Small intestine (tissue), 7 donors: Measurements from ENCODE around the gene ATP8A2. TPM values are rescaled to one million over a fixed set of nuclear protein-coding genes. Genes with fewer than 3 reads are reported as not detected.

Experiments used
- DNase-seq, 2 donors: peaks; one replicate each; pipeline versions ENCODE4 v3.0.0 to v3.0.0-alpha.2; 2013
- FAIRE-seq: peaks from 2 replicates; lab custom pipeline; 2012; peaks lifted over from hg19 to GRCh38; lab: Jason Lieb, UNC
- H3K27ac ChIP-seq, 3 donors: one replicate each; pipeline ENCODE4 v1.5.1; 2013; ENCODE audit warnings: low read length in 2 of 3, mild to moderate bottlenecking in 2 of 3, control low read depth in 1 of 3, inconsistent platforms in 1 of 3, low read depth in 1 of 3, moderate library complexity in 1 of 3
- H3K27me3 ChIP-seq, 3 donors: one replicate each; pipeline ENCODE4 v1.6.1; 2013; ENCODE audit warnings: low read length in 3 of 3, inconsistent platforms in 1 of 3; ENCODE audit not compliant: control insufficient read depth in 3 of 3, insufficient read depth in 3 of 3
- H3K36me3 ChIP-seq, 3 donors: one replicate each; pipeline ENCODE4 v1.6.1; 2013; ENCODE audit warnings: low read length in 3 of 3, inconsistent platforms in 1 of 3, low read depth in 1 of 3, mild to moderate bottlenecking in 1 of 3, moderate library complexity in 1 of 3; ENCODE audit not compliant: control insufficient read depth in 3 of 3, insufficient read depth in 2 of 3
- H3K4me1 ChIP-seq, 3 donors: one replicate each; pipeline ENCODE4 v1.6.1; 2013; ENCODE audit warnings: low read length in 2 of 3, inconsistent platforms in 1 of 3, low read depth in 1 of 3, mild to moderate bottlenecking in 1 of 3, moderate library complexity in 1 of 3; ENCODE audit not compliant: control insufficient read depth in 3 of 3, insufficient read depth in 2 of 3
- H3K4me3 ChIP-seq, 3 donors: one replicate each; pipeline ENCODE4 v1.5.1; 2013; ENCODE audit warnings: low read length in 3 of 3, control low read depth in 1 of 3, inconsistent platforms in 1 of 3, low read depth in 1 of 3, mild to moderate bottlenecking in 1 of 3, moderate library complexity in 1 of 3
- H3K9me3 ChIP-seq, 2 donors: one replicate each; pipeline ENCODE4 v1.6.1; 2013; ENCODE audit warnings: low read depth in 1 of 2, low read length in 1 of 2; ENCODE audit not compliant: control insufficient read depth in 2 of 2, insufficient read depth in 1 of 2
- WGBS, 3 donors: extraction: QIAGEN DNeasy Blood & Tissue Kit; methylation state at CpG; one replicate each; pipeline ENCODE4 v1.1.7; 2013; 5-methylcytosine and 5-hydroxymethylcytosine counted together
- polyA plus RNA-seq, 4 donors: library from polyadenylated mRNA; stranded (reverse) in 3 of 4; unstranded in 1 of 4; fragments of 200-250 nt in 3 of 4; fragments of 120-200 nt in 1 of 4; gene quantifications; one replicate each; pipeline versions ENCODE4 v1.2.1 to v1.2.3, GENCODE V29; 2013
- donor health status: healthy with polysubstance abuse.
- donor health status: control.
- donor health status: control.
- donor health status: Bipolar disorder and iron deficiency.
- donor health status: healthy.

Gene ATP8A2
- polyA plus RNA-seq, 4 donors = 0.72 to 0.79 TPM; not detected in 2

DNA sequence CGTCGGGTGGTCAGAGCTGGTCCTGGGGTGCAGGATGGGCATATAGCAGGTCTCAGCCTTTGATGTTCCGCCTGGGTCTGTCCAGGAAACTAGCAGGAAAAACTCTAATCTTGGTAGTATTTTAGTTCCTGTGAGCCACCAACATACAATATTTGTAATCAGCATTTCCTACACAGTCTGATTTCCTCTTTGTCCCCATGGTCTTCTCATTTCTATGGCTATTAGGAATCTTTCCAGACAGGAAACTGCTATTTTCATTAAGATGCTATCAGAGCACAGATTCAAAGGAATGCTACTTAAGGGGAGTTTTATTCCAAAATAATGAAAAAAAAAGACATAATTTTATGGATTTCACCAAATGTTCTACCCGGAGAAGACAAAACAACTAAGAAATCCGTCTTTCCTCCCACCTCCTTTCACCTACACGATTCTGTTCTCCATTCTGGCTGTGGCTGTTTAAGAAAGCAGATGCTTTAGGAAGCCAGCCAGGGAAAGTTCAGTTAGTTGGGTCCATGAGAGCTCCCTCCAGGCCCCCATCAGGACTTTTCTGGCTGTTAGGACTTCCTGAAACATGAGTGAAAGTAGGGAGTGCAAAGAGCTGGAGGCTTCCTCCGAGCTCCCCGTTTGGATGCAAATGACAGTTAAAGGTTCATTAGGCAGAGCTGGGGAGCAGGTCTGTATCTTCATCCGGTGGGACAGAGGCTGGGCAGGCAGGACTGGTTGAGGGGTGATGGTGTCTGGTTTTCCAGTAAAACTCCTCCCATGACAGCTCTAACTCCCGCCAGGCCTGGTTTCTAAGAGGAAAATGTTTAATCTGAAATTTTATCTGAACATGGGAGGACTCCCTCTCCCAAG lies 643.7 kb downstream of the ATP8A2 start:
- DNase-seq (no peak), FAIRE-seq (no peak)
- H3K4me1 ChIP-seq = no peaks in the 10 kb centered on the region
- H3K36me3 ChIP-seq = peaks cover 0 to 2% (median 0%) of the 10 kb centered on the region in 3 donors
- H3K27ac ChIP-seq = no peak overlapping the region
- H3K4me3 ChIP-seq = no peak overlapping the region
- 71 to 83% (median 81%) methylated on average over 10 of the region's 10 CpGs for WGBS, 3 donors
- peaks cover 0 to 5% (median 0%) of the 10 kb centered on the region in 3 donors for H3K27me3 ChIP-seq
- H3K9me3 ChIP-seq = no peaks in the 10 kb centered on the region

GRCh38 chr13:26016189-26016588 lies 644.4 kb downstream of the ATP8A2 start:
- Histone ChIP-seq H3K9me3 (no peaks in the 10 kb centered on the region), H3K36me3 (peaks cover 0 to 2% (median 0%) of the 10 kb centered on the region in 3 donors), H3K4me3 (no peak overlapping the region), H3K4me1 (no peaks in the 10 kb centered on the region), H3K27ac (no peak overlapping the region), H3K27me3 (peaks cover 0 to 5% (median 0%) of the 10 kb centered on the region in 3 donors)
- 77 to 90% (median 77%) methylated on average over 6 of the region's 6 CpGs for WGBS, 3 donors
- DNase-seq = no peak
- FAIRE-seq = no peak

DNA sequence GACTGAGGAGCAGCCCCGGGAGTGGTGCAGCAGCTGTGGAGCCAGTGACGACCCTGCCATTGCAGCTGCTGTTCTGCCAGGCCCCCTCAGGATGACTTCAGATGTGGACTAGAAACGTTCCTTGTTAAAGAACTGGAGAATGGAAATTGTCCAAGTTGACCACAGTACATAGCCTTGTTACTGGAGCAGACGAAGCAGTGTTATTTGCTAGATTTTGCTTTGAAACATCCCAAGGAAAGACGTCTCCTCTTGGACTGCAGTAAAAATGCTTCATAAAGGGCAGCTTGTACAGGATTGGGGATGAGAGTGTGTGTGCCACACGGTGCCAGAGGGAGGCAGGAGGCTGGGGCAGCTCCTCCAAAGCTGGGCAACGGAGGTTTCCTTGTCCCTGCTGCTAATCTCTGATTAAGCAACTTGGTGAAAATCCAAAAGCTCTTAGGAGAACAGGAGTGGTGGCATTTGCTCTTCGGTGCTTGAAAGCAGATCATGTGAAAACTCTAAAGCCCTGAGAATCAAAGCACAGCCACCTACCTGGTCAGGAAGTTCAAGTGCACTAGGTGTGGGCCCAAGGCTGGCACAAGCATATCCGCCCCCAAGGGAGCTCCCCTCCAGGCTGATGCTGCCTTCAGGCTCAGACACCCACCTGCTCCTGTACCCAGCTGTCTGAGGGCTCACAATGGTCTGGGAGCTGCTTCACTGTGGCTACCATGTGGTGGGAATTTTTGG lies 645.6 kb downstream of the ATP8A2 start:
- Histone ChIP-seq H3K4me1 (no peaks in the 10 kb centered on the region), H3K27me3 (peaks cover 0 to under 1% (median 0%) of the 10 kb centered on the region in 3 donors), H3K27ac (no peak overlapping the region), H3K9me3 (no peaks in the 10 kb centered on the region), H3K4me3 (no peak overlapping the region), H3K36me3 (peaks cover 0 to 2% (median 0%) of the 10 kb centered on the region in 3 donors)
- DNase-seq (no peak), FAIRE-seq (no peak)
- WGBS, 3 donors = 56 to 61% (median 60%) methylated on average over 9 of the region's 9 CpGs

DNA sequence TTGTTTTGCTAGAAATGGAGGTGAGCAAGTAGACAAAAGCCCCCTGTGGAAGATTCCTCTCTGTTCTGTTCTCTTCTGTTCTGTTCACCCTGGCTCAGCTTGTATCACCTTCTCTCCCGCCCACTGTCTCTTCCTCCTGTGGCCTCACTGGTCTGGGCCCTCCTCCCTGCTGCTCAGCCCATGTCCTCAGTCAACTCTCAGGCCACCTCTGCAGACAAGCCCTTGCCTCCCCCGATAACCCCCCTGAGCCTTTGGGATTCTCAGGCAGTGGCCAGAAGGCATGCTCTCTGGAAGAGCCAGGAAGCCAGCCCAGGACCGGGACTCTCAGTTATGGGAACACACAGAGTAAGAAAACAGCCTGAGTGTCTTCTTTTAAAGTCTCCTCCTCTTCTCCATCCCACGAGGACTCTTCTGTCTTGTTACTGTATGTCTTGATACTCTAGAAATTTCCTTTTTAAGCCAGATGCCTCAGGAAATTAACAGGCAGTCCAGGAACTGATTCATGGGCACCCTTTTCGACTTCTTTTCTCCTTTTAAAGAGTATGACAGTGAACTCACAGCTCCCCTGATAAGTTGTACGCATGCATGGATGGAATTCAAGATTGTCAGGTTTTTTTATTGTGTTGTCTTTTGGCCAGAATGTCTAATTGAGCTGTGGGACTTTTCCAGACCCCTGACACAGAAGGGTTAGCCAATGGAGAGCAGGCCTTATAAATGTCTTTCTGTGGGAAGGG lies 646.3 kb downstream of the ATP8A2 start:
- Histone ChIP-seq H3K4me1 (peaks cover 0 to 4% (median 0%) of the 10 kb centered on the region in 3 donors), H3K9me3 (no peaks in the 10 kb centered on the region), H3K36me3 (peaks cover 0 to 2% (median 0%) of the 10 kb centered on the region in 3 donors), H3K4me3 (no peak overlapping the region), H3K27me3 (no peaks in the 10 kb centered on the region), H3K27ac (no peak overlapping the region)
- 63 to 67% (median 65%) methylated on average over 6 of the region's 6 CpGs for WGBS, 3 donors
- FAIRE-seq = no peak
- DNase-seq = no peak

GRCh38 chr13:26019251-26019650 lies 647.5 kb downstream of the ATP8A2 start:
- H3K36me3 ChIP-seq = no peaks in the 10 kb centered on the region
- H3K4me3 ChIP-seq = no peak overlapping the region
- H3K27ac ChIP-seq = no peak overlapping the region
- no peak for DNase-seq
- H3K9me3 ChIP-seq = no peaks in the 10 kb centered on the region
- FAIRE-seq = no peak
- H3K4me1 ChIP-seq = peaks cover 0 to 5% (median 0%) of the 10 kb centered on the region in 3 donors
- WGBS, 3 donors = 86 to 89% (median 87%) methylated on average over 7 of the region's 7 CpGs
- H3K27me3 ChIP-seq = no peaks in the 10 kb centered on the region

GRCh38 chr13:26019881-26020870 lies 648.4 kb downstream of the ATP8A2 start:
- Histone ChIP-seq H3K27ac (no peak overlapping the region), H3K9me3 (no peaks in the 10 kb centered on the region), H3K4me1 (peaks cover 0 to 6% (median 0%) of the 10 kb centered on the region in 3 donors), H3K4me3 (no peak overlapping the region), H3K27me3 (no peaks in the 10 kb centered on the region), H3K36me3 (no peaks in the 10 kb centered on the region)
- DNase-seq (no peak), FAIRE-seq (no peak)
- 79 to 85% (median 83%) methylated on average over 22 of the region's 22 CpGs for whole genome bisulfite sequencing, 3 donors

- WGBS, 3 donors = 62 to 83% (median 77%) methylated on average over 7 of the region's 7 CpGs
- H3K27me3 ChIP-seq = no peaks in the 10 kb centered on the region
- H3K4me3 ChIP-seq = no peak overlapping the region
- FAIRE-seq (no peak), DNase-seq (no peak)
- no peak overlapping the region for H3K27ac ChIP-seq
- no peaks in the 10 kb centered on the region for H3K36me3 ChIP-seq
- no peaks in the 10 kb centered on the region for H3K9me3 ChIP-seq
- H3K4me1 ChIP-seq = peaks cover 0 to 9% (median 0%) of the 10 kb centered on the region in 3 donors
Measured at GRCh38 chr13:26020891-26021290, 649.1 kb downstream of the ATP8A2 start.
